GM21619 (cell line): ENCODE data around the gene CASTOR1.

Experiments
- ATAC-seq: cut with Tn5 transposase; IDR thresholded peaks from one replicate; pipeline ENCODE4 v1.9.1; 2021; ENCODE audit not compliant: unreplicated experiment

The CASTOR1 gene

DNA sequence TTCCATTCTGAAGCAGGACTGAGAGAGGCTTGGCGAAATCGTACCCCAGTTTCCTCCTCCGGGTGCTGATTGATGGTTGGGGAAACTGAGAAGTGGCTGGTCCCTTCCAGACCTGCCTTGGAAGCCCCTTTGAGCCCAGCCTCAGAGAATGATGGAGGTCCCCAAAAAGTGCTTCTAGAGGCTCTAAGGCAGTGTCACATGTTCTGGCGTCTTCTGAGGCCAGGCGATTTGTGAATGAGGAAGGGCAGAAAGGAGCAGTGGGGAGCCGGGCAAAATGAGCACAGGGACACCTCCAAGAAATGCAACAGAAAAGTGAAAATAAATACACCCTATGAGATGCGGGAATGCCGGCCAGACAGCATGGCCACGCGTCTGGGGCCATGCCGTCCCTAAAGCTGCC is 41.7 kb downstream of the CASTOR1 start:
- ATAC-seq = no peak

DNA sequence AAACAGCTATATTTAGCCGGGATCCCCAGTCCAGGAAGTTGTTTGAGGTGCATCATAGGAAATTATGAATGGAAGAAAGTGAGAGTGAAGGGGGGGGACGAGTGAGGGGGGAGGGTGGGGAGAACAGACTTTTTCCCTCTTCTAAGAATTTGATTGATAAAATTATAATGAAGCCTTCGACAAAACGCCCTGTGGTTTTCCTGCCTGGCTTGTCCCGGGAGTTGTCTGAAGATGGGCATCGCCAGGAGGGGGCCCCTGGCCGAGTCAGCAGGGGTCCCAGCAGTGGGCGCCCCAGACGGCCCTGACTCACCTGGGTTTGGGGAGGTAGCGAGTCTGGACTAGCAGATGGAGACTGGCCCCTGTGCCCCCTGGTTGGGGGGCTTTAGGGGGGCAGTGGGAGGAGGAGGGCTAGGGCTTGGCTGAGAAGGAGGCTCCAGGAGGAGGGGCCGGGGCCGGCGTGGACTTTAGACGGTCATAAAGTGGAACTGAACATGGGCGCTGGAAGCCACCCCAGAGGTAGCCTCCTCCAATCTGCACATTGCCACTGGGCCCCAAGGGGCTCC is 42.4 kb downstream of the CASTOR1 start:
- ATAC-seq = no peak

DNA sequence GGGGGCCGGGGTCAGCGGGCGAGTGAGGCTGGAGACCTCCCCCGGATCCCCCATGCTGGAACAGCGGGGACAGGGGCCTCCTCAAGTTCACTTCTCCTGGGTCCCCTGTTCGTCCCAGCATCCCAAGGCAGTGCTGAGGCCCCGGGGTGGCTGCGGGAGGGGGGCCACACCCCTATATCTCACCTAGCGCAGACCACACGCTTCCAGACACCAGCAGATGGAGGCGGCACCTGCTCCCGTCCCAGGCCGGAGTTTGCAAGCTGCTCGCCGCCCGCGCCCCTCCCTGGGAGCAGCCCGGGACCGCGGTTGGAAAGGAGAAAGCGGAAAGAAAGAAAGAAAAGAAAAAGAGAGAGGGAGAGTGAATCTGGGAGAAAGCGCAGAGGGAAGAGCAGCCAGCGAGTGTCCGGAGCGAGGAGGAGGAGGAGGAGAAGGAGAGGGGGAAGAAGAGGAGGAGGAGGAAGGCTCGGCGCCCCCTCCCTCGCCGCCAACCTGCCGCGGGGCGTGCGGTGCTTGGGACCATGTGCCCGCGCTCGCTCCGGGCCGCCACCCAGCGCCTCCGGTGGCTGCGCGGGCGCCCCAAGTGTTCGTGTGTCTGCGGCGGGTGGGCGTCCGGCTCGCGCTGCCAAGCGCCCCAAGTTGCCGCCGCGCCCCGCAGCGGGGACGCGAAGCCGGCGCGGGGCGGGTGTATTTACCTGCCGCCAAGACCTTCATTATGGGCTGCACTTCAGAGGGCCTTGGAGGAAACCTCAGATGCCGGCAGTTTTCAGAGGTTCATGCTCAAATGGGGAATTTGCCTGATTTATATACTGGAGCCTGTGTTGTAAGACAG is 43.1 kb downstream of the CASTOR1 start, which contains the start of gene LIF:
TSS of gene LIF (minus strand) at position 775 of the 829 bp plus-strand sequence. CDS start at position 711, 64 bp downstream.
- ATAC-seq = no peak

DNA sequence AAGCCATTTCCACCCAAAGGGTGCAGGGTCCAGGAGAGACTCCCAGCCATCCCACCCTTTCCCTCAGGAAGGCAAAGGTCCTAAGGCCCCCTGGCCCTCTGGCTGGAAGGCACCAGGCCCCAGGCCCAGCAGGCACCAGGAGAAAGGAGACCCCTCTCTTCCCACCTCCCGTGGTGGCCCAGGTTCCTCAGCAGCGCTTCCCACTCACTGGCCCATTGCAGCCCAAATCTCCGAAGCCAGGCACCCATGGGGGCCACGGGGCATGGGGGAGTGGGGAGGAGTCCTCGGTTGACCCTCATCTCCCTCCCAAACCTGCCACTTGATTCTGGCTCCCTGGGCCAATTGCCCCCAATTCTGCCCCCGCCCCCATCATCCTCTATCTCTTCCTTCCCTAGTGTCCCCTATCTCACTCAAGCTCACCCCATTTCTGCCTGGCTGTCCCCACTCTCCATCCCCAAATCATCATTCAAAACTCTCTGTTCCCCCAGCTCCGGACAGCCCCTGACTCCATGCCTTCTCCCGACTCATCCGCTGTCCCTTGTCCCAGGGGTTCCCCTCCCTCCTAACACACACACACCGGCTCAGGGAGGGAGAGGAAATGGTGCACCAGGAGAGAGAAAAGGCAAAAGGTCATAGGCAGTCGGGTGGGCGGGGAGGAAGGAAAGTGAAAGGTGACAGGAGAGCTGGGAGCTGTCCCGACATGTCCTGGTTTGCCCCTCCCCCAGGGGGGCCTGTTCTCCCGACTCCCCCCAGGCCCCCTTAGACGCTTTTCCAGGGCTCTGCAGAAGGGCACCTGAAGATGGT is 43.9 kb downstream of the CASTOR1 start:
- no peak for ATAC-seq

DNA sequence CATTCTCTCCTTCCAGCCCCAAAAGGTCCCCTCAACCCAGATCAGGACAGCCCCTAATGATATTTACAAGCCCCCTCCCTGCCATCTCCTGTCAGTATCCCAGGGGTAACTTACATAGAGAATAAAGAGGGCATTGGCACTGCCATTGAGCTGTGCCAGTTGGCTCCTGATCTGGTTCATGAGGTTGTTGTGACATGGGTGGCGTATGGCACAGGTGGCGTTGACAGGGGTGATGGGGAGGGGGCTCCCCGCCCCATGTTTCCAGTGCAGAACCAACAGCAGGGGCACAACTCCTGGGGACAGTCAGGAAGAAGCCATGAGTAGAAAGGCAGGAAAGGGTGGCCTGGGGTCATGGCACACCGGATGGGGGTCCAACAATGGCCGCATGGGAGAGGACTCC is 44.7 kb downstream of the CASTOR1 start:
- ATAC-seq = no peak

DNA sequence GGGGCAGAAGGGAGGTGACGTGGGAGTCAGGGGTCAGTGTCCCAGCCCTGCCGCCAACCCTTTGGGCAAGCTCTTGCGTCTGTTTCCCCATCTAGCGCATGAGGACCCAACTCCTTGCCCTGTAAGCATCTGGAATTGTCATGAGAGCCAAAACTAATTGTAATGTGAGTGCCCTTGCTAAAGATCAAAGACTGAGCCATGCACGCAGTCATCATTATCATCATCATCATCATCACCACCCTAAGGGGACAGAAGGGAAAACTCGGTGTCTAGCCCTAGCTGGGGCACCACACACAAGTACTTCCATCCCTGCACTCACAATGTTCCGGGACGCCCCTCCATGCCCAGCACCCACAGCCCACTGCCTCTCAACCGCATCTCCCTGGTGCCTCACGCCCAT is 45.2 kb downstream of the CASTOR1 start:
- no peak for ATAC-seq

DNA sequence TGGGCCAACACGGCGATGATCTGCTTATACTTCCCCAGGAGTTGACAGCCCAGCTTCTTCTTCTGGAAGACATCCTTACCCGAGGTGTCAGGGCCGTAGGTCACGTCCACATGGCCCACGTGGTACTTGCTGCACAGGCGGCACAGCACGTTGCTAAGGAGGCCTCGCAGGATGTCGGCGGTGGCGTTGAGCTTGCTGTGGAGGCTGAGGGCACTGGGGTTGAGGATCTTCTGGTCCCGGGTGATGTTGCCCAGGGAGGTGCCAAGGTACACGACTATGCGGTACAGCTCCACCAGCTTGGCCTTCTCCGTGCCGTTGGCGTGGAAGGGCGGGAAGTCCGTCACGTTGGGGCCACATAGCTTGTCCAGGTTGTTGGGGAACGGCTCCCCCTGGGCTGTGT is 45.6 kb downstream of the CASTOR1 start:
- ATAC-seq = no peak

DNA sequence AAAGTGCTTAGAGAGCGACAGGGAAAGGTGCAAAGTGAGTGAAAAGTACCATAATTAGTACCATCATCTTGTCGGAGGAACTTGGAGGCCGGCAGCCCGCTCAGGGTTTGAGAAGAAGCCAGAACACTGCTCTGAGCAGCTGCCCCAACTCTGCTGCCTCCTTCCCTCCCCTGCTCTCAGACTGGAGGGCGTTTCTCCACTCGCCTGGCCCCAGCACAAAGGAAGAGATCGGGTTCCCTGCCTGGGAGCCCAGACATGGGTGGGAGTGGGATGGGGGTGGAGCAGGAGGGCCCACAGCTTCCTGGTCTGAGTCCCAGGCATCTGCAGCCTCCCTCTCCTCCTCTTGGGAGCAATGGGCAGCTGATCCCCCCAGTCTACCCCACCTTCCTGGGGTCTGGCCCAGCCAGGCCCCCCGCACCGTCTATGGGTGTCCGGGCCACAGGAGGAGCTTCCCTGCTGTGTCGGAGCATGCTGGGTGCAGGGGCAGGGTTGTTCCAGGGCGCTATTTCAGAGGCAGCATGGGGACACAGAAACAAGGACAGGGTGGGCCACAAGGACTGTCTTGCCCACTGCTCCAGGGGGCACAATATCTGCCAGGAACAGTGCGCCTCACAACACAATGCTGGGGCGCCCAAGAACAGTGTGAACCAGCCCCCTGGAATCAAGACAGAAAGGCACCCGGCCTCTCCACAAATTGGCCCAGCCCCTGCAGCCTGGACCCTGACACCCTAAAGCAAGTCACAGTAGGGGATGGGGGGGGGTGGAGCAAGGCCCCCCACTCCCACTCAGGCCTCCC is 47.5 kb downstream of the CASTOR1 start:
- no peak for ATAC-seq

DNA sequence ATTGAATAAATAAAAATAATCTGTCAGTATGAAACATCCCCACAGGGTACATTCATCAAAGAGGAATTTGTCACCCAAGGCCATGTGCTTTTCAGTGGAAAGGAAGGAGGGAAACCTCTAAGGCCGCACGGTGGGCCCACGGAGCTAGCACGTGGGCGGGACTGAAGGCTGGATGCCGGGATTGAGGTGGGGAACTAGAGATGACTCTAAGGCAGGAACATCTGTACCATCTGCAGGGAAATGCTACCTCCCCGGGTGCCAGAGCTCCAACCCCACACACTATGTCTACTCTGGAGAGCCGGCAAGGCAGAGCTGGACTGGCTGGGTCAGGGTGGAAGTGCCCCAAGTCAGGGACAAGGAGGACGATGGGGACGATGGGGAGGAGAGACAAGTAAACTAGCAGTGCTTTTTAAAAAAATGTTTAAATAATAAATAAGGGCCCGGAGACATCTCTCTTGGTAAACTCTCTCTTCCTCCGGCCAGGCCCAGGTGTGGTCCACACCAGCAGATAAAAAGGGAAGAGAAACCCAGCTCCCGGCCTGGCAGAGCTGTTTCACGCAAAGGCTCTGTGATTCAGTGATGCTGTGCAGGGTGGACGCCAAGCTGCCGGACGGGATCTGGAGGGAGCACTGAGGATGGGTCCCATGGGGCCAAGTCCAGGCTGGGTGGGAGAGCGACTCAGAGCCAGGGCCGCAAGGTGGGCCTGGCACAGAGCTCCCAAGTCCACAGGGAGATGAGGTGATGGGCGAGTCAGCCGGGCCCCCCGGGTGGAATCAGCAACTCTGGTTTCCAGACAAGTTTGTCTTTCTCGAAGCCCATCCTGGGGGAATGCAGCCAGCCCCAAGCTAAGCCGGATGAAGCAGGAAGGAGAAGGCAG is 48.5 kb downstream of the CASTOR1 start:
- ATAC-seq = no peak

DNA sequence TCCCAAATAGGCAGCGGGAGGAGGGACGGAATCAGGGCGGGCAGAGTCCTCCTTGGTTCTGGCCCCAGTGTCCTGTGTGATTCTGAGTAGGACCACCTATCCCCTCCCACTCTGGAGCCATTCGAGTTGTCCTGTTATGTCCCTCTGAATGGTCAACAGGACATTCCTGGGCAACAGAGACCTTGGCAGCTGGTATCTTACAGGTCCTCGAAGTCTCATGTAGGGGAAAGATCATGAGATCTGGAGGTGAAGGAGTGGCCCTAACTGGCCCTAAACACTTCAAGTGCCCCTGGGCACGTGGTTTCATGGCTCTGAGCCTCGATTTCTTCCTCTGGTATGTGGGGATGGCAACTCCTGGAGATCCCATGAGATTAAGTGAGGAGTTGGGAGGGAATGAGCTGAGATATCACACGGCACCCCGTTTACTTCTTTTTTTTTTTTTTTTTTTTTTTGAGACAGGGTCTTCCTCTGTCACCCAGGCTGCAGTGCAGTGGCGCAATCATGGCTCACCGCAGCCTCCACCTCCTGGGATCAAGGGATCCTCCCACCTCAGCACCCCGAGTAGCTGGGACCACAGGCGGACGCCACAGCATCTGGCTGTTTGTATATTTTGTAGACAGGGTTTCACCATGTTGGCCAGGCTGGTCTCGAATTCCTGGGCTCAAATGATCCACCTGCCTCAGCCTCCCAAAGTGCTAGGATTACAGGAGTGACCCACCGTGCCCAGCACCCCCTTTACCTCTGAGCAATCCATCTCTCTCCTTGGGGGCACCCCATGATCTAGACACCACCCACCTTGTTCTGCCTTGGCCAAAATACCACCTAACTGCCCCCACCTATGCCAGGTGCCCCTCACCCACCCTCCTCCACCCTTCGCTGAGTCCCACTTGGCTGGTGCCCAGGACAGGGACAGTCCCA is 49.6 kb downstream of the CASTOR1 start:
- ATAC-seq = no peak

DNA sequence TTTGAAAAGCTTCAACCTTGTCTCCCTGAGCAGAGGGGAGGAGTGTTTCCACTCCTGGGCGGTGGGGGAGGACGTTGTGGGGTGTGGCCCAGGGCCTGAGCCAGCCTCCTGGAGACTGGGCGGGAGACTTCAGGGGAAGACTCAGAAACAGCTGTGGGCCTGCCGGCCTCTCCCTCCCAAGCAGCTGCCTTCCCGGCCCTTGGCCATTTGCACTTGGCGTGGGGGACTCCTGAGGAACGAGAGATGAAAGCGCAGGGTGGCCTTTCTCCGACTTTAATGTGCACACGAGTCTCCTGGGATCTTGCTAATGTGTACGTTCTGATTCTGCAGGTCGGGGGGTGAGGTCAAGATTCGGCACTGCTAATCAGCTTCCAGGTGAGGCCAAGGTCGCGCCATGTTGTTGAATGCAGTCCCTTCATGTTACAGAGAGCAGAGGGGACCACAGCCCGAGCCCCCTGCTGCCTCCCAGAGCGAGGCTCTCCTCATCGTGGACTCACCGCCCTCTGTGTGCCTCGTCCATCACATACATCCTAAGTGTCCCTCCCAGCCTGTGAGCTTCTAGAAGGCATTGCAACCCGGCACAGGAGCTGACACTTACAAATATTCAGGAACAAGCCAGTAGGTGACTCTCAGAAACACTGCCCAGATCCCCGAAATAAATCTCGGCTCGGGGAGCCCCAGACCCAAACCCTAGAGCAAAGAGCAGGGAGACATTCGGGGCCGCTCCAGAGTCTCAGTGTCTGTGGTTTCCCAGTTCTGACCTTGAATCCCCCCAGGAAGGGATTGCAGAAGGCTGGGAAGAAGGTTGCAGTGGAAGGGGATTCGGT is 50.4 kb downstream of the CASTOR1 start:
- no peak for ATAC-seq

DNA sequence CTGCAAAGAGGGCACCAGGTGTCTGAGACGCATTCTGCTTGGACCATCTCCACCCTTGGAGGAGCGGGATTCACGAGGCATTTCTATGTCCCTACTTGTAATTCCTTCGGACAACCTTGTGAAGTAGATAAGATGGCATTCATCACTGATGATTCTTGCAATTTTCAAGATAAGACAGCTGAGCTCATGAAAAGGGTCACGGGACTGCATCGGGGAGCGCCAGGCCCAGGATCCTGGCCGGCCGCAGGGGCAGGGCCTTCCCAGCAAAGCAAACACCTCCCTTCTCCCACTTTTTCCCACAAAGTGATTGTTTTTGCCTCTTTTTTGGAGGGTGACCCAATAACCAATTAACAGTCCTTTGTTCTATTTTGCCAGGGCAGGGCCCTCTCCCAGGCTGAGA is 51.2 kb downstream of the CASTOR1 start:
- no peak for ATAC-seq

DNA sequence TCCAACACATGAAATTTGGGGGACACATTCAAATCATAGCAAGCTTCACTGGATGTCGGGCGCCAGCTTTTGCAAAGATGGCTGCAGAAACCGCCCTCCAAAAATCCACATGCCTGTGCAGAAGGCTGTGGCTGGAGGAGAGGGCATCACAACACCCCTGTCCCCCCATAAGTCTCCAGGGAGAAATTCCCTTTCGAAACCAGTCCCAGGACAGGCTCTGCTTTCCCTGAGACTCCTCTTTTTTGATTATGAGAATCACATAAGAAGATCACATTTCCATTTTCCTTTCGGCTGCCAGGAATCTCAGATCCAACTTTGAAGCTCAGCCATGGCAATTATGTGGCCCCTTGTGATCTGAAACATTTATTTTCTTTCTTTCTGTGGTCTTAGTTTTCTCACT is 52.4 kb downstream of the CASTOR1 start:
- ATAC-seq = no peak

DNA sequence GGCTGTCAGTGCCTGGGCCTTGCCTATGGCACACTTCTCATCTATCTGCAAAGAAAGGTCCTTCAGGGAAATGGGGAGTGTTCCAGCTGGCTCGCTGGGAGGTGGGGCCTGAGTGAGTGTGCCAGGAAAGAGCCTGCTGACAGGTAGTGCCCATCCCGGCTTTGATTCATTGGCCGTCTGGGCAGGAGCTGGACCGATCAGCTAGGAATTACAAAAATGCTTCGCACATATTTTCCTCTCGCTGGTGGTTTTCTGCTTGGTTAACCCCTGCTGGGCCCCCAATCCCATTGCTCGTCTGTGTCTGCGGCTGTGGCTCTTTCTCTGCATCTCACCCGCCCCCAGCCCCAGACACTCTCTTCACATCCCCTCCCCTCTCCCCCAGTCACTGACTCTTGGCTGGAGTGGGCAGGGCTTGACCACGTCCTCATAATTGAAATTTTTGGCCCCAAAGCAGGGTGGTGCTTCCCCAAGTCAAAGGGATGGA is 53.6 kb downstream of the CASTOR1 start:
- ATAC-seq = no peak
